C4-2B (cell line): ENCODE results near the gene MOB3B.

Experiments used
- ZFX ChIP-seq: fragments of 450-650 bp; IDR thresholded peaks from 2 replicates; pipeline ENCODE4 v1.6.1; 2017
- TF ChIP-seq, protein P1 (sequence below): fragments of 450-650 bp; conservative IDR thresholded peaks from 2 replicates; pipeline ENCODE4 v1.5.1; 2017; ENCODE audit warnings: mild to moderate bottlenecking

DNA sequence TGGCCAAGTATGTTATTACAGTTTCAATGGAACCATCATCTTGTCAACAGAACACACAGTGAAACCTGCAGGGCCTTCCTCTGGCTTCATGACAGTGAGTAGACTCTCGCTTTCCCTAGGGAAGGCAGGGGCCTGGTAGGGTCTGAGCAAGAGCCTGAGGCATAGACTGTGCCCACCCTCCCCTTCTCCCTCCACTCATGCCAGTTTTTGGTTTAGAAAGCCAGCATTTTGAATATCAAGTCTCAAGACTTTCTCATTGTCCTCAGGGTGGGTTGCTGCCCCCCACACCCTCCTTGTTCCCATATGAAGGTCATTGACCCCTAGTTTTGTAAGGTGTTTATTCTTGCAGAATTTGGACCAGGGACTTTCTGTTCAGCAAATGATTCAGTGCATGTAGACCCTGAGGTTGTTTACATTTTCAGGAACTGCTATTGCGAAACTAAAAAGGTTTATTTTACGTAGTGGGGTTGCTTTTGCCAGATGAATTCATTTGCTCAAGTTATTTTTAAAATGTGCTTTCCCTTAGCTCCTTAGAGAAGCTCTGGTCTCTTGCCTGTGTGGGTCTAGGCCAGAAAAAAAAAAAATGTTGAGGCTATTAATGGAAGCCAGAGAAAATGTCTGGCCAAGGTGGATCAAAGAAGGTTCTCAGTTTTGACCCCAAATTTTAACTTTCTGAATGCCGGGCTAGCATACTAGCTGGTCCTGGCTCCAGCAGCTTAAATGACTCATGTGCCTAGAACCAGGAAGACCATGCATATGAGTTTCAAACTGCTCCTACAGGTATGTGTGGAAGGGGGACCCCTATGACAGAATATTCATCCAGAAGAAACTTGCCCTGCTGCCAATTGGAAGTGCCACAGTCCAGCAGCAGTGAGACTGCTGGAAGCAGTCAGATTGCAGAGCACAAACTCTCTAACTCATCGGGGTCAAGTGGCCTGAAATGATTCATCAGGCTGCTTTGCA lies 10.1 kb upstream of the MOB3B start:
- TF ChIP-seq, protein P1, sequence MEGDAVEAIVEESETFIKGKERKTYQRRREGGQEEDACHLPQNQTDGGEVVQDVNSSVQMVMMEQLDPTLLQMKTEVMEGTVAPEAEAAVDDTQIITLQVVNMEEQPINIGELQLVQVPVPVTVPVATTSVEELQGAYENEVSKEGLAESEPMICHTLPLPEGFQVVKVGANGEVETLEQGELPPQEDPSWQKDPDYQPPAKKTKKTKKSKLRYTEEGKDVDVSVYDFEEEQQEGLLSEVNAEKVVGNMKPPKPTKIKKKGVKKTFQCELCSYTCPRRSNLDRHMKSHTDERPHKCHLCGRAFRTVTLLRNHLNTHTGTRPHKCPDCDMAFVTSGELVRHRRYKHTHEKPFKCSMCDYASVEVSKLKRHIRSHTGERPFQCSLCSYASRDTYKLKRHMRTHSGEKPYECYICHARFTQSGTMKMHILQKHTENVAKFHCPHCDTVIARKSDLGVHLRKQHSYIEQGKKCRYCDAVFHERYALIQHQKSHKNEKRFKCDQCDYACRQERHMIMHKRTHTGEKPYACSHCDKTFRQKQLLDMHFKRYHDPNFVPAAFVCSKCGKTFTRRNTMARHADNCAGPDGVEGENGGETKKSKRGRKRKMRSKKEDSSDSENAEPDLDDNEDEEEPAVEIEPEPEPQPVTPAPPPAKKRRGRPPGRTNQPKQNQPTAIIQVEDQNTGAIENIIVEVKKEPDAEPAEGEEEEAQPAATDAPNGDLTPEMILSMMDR: no peak
- TF ChIP-seq ZFX: no peak
